Measurements from ENCODE around the gene ZNRD2. TPM values are rescaled to one million over a fixed set of nuclear protein-coding genes. Genes with fewer than 3 reads are reported as not detected.

ZNRD2 gene
- total RNA-seq, 1 experiment from 2014 or later, result 61.2 TPM

DNA sequence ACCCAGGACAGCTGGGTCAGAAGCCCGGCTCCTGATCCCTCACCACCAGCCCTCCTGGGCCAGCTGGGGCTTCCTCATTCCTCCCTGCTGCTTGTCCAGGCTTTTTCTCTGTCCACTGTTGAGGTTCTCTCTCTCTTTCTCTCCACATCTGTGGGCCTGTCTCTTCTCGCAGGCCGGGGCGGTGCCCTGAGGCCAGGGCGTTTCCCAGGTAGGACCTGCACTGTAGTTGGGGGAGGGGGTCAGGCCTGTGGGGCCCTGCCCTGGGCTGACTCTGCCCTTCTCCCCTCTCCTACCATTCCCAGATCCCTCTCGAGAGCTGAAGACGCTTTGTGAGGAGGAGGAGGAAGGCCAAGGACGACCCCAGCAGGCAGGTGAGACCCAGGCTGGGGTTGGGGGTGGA lies 10.5 kb downstream of the ZNRD2 start:
- intact Hi-C loops (cut with micrococcal nuclease; ENCODE audit: unreplicated experiment), result no loop called here
- H3K4me1 ChIP-seq (ENCODE audit: control insufficient read depth, insufficient read depth, low read length), result peaks cover 21% of the 10 kb centered on the region
- ChIA-PET CTCF (no interaction called here), POLR2A (interaction anchor here (0.6 kb wide), 1 partner anchor 8 kb away, joined by 7 read pairs; the partner anchor contains the start of gene FAM89B)
- ATAC-seq (no peak), DNase-seq (ENCODE audit: low read depth, low spot score) (no peak)
- H3K27me3 ChIP-seq (ENCODE audit: control insufficient read depth, insufficient read depth, low read length), result no peaks in the 10 kb centered on the region
- H3K9me3 ChIP-seq (ENCODE audit: control insufficient read depth, insufficient read depth, low read depth, low read length), result no peaks in the 10 kb centered on the region
- TF ChIP-seq CTCF (IDR thresholded peaks at IDR 0.05) (no peak), TCF7L2 (IDR thresholded peaks at IDR 0.05; ENCODE audit: low read depth, low read length) (no peak), SIN3A (IDR thresholded peaks at IDR 0.05; ENCODE audit: borderline replicate concordance, insufficient read depth, low read depth, low read length) (no peak), POLR2AphosphoS5 (IDR thresholded peaks at IDR 0.05; ENCODE audit: low read depth, low read length) (no peak)
- TF ChIP-seq, protein P1, sequence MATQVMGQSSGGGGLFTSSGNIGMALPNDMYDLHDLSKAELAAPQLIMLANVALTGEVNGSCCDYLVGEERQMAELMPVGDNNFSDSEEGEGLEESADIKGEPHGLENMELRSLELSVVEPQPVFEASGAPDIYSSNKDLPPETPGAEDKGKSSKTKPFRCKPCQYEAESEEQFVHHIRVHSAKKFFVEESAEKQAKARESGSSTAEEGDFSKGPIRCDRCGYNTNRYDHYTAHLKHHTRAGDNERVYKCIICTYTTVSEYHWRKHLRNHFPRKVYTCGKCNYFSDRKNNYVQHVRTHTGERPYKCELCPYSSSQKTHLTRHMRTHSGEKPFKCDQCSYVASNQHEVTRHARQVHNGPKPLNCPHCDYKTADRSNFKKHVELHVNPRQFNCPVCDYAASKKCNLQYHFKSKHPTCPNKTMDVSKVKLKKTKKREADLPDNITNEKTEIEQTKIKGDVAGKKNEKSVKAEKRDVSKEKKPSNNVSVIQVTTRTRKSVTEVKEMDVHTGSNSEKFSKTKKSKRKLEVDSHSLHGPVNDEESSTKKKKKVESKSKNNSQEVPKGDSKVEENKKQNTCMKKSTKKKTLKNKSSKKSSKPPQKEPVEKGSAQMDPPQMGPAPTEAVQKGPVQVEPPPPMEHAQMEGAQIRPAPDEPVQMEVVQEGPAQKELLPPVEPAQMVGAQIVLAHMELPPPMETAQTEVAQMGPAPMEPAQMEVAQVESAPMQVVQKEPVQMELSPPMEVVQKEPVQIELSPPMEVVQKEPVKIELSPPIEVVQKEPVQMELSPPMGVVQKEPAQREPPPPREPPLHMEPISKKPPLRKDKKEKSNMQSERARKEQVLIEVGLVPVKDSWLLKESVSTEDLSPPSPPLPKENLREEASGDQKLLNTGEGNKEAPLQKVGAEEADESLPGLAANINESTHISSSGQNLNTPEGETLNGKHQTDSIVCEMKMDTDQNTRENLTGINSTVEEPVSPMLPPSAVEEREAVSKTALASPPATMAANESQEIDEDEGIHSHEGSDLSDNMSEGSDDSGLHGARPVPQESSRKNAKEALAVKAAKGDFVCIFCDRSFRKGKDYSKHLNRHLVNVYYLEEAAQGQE (IDR thresholded peaks at IDR 0.05; ENCODE audit: insufficient read depth in 1 of 2, low read depth in 2 of 2, low read length in 1 of 2), result no peak
- H3K36me3 ChIP-seq (ENCODE audit: control insufficient read depth, insufficient read depth, low read length), result peaks cover 1% of the 10 kb centered on the region; the same call in 1 of the 2 replicates
- no peak overlapping the region for H3K27ac ChIP-seq (ENCODE audit: low read length)
- in situ Hi-C loops (cut with HindIII; ENCODE audit: low pct_unique_long_range_greater_than_20kb, low sequenced_read_pairs), result no loop called here
- H3K4me3 ChIP-seq (ENCODE audit: low read depth in 2 of 2, low read length in 2 of 2), result no peak overlapping the region
- no TSS peak for BruUV-seq (replicated peaks)

- intact Hi-C loops (cut with micrococcal nuclease; ENCODE audit: unreplicated experiment) (no loop called here), in situ Hi-C loops (cut with HindIII; ENCODE audit: low pct_unique_long_range_greater_than_20kb, low sequenced_read_pairs) (no loop called here)
- Histone ChIP-seq H3K36me3 (ENCODE audit: control insufficient read depth, insufficient read depth, low read length) (peaks cover 3% of the 10 kb centered on the region; the same call in 1 of the 2 replicates), H3K9me3 (ENCODE audit: control insufficient read depth, insufficient read depth, low read depth, low read length) (no peaks in the 10 kb centered on the region), H3K27me3 (ENCODE audit: control insufficient read depth, insufficient read depth, low read length) (no peaks in the 10 kb centered on the region), H3K4me3 (ENCODE audit: low read depth in 2 of 2, low read length in 2 of 2) (no peak overlapping the region), H3K4me1 (ENCODE audit: control insufficient read depth, insufficient read depth, low read length) (peaks cover 21% of the 10 kb centered on the region), H3K27ac (ENCODE audit: low read length) (no peak overlapping the region)
- CTCF ChIA-PET, result no interaction called here
- POLR2A ChIA-PET, result no interaction called here
- ATAC-seq (no peak), DNase-seq (ENCODE audit: low read depth, low spot score) (no peak)
- no TSS peak for BruUV-seq (replicated peaks)
- TF ChIP-seq SIN3A (IDR thresholded peaks at IDR 0.05; ENCODE audit: borderline replicate concordance, insufficient read depth, low read depth, low read length), result no peak
- no peak for TF ChIP-seq CTCF (IDR thresholded peaks at IDR 0.05)
- TF ChIP-seq POLR2AphosphoS5 (IDR thresholded peaks at IDR 0.05; ENCODE audit: low read depth, low read length), result no peak
- TF ChIP-seq, protein P1 (IDR thresholded peaks at IDR 0.05; ENCODE audit: insufficient read depth in 1 of 2, low read depth in 2 of 2, low read length in 1 of 2), result no peak
- TF ChIP-seq TCF7L2 (IDR thresholded peaks at IDR 0.05; ENCODE audit: low read depth, low read length), result no peak
Observed at GRCh38 chr11:65581928-65582327, 11.7 kb downstream of the ZNRD2 start.
